Fibroblast of peridontal ligament (primary cell): ENCODE measurements around the gene TMEM51.

Source experiments
- DNase-seq: peaks from one replicate; pipeline ENCODE4 v3.0.0-alpha.2; 2010; ENCODE audit errors: extremely low read depth

Gene TMEM51

GRCh38 chr1:15153184-15153841 lies at the start of gene TMEM51:
Gene TMEM51 (plus strand): TSS chr1:15153747. CDS start chr1:15215088, 61,341 bp downstream.
- no peak for DNase-seq

DNA sequence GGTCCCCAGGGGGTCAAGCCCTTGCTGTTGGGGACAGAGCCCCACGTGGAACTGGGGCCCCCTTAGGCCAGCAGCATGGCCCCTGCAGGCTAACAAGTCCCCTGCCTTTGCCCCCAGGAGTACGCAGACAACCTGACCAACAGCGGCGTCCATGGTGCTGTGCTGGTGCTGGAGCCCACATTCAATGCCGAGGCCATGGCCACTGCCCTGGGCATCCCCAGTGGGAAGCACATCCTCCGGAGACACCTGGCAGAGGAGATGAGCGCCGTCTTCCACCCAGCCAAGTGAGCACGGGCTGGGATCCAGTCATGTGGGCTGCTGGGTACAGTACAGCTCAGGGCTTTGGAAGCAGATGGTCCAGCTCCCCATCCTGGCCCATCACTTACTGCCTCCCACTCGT lies 49.6 kb upstream of the TMEM51 start:
- DNase-seq, result no peak

GRCh38 chr1:15104768-15105167 lies 48.8 kb upstream of the TMEM51 start:
- no peak for DNase-seq

- DNase-seq, result no peak
These were observed 46.9 kb upstream of the TMEM51 start for GRCh38 chr1:15106608-15107007.

- no peak for DNase-seq
These were observed 46.4 kb upstream of the TMEM51 start for GRCh38 chr1:15107058-15107687.

DNA sequence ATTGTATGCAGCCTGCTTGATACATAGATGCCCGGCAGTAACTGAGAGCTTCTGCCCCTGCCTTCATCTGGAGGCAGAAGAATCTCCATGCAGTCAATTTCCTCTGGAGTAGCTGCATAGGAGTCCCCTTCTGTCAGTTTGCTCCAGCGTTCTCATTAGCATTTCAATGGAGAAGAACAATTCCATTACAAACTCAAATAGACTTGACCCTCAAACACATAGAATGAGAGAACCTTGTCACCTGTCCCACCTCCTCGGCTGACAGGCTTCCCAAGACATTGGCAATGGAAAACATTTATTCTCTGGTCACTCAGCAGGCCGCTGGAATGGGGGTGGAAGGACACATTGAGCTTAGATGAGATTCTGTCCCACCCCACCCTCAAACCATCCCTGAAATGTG lies 45.6 kb upstream of the TMEM51 start:
- DNase-seq, result no peak

DNA sequence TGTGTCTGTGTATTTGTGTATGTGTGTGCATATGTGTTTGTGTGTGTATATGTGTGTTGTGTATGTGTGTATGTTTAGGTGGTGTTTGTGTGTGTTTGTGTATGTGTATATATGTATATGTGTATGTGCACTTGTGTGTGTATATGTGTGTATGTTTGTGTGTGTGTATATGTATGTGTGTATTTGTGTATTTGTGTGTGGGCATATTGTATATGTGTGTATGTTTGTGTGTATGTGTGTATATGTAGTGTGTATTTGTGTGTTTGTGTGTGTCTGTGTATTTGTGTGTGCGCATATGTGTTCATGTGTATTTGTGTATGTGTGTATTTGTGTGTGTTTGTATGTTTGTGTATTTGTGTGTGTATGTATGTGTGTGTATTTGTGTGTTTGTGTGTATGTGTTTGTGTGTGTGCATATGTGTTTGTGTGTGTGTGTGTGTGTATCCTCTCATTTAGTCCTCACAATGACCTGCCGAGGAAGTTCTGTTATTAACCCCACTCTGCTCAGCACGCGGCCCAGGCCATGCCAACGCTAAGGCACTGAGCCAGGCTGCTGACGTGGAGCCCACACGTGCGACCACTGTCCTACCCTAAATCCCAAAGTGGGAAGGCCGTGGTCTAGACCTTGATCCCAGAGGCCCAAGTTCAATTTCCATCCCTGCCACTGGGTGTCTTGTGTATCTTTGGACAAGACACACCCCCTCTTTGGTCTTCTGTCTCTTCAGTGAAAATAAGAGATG lies 43.2 kb upstream of the TMEM51 start:
- no peak for DNase-seq

DNA sequence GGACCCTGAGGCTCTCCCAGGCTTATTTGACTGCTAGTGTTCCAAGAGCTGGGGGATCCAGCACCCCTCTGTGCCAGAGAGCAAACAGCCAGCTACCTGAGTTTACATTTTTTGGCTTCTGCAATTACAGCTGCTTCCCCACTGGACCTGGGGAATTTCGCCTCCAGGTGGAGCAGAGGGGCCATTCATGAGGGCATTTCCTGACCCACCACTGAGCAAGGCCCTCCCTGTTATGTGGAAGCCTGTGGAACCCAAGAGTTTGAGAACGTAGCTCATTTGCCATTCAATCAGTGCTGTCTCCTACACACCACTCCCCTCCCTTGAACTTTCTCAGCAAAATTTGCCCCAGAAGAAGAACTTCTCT lies 42.7 kb upstream of the TMEM51 start:
- no peak for DNase-seq

DNA sequence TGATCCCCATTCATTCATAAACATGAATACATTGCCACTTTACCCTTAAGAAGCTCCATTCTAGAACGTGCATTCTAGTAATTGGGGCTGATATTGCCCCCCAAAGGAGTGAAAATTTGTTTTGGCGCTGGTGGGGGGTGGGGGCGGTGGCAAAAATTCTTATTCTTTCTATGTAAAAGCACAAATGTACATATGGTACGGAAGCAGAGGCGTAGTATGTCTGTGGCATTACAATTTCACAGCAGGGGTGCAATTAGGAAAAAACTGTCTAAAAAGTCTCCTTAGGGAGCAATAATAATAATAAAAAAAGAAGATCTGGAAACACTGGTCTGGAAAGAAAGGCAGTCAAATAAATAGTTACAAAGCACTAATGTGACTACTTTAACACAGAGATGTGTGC lies 40.4 kb upstream of the TMEM51 start:
- DNase-seq, result no peak

- no peak for DNase-seq
These were observed 38.7 kb upstream of the TMEM51 start for GRCh38 chr1:15114884-15115283.

GRCh38 chr1:15115542-15116330 lies 37.8 kb upstream of the TMEM51 start:
- DNase-seq, result no peak

- no peak for DNase-seq
These were observed 36.6 kb upstream of the TMEM51 start for GRCh38 chr1:15116966-15117365.

DNA sequence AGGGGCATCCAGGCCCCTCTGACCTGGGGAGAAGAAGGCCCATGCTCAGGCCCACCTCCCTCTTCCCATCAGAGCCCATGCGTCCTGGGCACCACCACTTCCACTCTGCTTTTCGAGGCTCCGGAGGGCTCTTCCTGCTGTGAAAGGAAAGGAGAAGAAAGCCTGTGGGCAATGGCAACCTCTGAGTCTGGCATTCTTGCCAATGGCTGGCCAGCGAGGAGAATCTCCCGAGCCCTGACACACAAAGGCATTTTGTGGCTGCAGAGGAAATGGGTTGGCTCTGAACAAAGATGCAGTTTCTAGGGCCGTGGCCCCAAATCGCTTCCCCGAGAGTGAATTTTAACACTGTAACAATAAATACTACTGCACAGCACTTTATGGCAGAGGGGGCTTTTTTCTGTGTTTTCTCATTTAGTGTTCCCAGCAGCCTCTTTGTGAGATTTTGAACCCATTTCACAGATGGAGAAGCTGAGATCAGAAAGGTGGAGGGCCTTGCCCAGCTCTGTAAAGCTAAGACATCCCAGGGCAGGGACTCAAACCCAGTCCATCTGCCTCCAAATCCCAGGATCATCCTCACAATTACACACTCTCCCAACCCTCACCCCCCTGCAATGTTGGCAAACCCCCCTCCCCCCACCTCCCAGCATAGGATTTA lies 35.7 kb upstream of the TMEM51 start:
- DNase-seq, result no peak

- DNase-seq, result no peak
These were observed 35.0 kb upstream of the TMEM51 start for GRCh38 chr1:15118579-15118978.

GRCh38 chr1:15120251-15120945 lies 33.1 kb upstream of the TMEM51 start:
- no peak for DNase-seq

DNA sequence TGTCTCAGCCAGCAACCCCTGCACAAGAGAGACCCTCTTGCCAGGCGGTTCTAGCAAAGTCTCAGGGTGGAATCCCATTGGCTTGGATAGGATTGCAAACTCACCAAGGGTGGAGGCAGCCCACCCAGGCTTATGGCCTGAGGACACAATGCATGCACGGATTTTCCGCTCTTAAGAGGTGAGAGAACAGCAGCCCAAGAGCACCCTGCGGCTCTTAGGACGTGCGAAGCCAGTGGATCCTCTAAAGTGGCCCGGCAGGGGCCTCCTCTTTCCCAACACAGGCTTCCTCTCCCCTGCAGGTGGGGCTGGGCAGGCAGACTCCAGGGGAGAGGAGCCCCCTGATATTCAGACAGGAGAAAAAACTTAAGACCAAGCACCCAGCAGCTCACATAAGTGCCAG lies 31.2 kb upstream of the TMEM51 start:
- no peak for DNase-seq

DNA sequence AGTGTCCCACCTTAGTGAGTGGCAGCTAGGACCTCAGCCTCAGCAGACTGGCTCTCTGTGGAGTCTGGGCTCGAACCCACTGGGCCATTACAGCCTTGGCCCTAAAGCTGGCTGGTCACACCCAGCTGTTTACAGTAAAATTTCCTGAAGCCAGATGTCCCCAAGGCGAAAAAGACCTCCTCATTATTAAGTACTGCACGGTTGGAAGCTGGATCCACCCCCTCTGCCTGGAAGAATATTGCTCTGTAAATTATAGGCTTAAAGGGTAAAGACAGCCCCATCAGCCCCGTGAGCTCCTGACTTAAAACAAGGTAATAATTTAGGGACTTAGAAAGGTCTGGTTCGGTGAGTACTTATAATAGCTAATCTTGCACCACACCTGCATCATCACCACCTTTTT lies 30.3 kb upstream of the TMEM51 start:
- DNase-seq, result no peak

GRCh38 chr1:15123925-15124324 lies 29.6 kb upstream of the TMEM51 start:
- DNase-seq, result no peak

DNA sequence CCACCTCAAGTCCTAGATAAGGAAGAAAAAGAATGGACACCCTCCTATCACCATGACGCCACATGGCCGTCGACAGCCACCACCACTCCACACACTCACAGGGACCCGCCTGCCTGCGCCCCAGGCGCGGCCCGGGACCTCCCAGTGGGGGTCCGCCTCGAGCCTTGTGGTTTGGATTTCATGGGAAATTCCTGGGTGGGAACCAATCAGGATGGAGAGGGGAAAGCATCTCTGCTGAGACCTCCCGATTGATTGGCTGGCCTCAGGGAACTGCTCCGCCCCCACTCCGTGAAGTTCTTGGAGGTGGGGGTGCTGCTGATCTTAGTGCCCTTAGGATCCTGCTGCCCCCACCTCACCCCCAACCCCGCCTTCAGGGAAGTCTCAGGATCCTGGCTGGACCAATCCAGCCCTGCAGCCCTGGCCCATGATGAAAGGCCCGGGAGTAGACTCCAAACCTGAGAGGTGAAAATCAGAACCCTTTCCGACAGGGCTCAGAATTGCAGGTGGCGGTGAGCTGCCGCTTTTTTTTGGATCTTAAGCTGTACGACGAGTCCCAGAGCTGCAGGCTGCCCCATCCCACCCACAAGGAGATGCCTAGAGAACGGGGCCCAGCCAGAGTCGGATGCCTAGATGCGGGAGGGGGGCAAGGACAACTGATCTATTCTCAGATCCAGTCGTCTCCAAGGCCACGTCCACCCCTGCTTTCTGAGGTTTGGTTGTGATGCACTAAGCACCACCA lies 29.0 kb upstream of the TMEM51 start:
- DNase-seq, result no peak

GRCh38 chr1:15125101-15125745 lies 28.3 kb upstream of the TMEM51 start:
- no peak for DNase-seq
